NCI-H510A (cell line): Measurements from ENCODE around the gene DAPK1.

Source experiments
- DNase-seq: peaks from one replicate; lab custom pipeline; 2025; lab: John Stamatoyannopoulos, UW

The DAPK1 gene

DNA sequence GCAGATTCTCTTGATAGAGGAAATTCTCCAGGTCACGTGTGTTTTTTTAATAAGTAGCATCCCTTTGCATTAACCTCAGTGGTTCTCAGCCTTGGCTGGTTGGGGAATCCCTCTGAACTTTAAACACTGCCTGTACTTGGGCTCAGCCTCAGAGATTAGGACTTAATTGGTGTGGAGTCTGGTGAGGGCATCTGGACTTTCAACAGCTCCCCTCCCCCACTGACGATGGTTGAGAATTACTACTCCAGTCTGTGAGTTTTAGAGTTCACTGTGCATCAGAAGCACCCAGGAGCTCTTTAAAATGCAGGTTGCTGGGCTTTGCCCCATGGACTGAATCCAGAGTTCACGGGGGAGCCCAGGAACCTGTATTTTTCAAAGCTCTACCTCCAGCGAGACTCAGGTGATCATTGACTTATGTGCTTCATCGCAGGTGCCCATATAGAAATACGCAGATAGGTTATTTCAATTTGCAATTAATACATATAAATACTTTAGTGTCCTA is 71.4 kb downstream of the DAPK1 start:
- no peak for DNase-seq

DNA sequence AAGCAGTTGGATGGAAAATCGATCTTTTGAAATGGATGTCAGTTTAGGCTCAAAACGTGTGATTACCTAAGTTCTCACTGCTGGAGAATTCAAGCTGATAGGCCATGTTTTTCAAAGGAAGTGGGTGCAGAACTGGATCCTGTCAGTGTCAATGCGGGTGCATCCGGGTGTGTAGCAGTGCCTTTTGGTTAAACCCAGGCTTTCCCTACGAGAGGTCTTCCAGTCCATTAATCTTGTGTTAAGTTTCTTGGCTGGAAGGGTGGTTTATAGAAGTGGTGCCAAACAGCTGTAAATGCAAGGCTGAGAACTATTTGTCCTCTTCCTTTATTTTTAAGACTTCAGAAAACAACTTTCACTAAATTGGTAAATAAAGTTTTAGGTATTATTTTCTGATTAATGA is 71.9 kb downstream of the DAPK1 start:
- DNase-seq, result no peak

DNA sequence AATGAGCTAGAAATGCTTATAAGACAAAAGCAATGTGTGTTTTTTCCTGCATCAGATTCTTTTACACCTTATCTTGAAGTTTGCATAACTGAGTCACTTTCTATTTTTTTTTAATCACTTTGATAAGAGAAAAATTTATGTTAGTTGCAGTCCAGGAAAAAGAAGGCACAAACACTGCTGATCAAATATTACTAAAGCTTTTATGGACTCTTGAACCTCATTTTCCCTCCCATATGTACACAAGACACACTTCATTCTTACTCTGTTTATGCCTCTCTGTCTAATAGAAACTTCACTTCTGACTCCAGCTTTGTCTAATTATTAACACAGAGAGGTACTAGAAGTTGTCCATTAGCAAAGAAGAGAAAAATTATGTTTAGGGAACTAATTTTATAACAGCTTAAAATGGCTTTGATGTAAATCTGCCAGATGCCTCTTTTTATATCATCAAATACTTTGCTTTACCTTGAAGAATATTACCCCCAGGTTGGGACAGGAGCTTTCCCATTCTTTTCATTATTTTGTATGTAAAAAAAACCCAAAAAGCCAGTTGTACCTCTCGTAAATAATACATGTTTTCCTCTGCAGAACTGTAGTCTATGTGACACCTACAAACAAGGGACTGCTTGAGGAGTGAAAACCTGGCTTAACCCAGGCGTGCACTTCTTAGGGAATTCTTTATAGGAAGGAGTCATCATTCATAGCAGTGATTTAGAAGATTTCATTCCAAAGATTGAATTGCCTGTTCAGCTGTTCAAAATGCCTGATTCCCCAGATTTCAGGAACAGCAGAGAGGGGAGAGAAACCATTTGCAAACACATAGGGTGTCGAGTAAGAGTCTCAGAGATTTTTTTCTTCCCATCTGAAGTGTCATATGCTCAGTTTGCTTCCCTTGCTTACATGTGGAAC is 72.6 kb downstream of the DAPK1 start:
- no peak for DNase-seq

DNA sequence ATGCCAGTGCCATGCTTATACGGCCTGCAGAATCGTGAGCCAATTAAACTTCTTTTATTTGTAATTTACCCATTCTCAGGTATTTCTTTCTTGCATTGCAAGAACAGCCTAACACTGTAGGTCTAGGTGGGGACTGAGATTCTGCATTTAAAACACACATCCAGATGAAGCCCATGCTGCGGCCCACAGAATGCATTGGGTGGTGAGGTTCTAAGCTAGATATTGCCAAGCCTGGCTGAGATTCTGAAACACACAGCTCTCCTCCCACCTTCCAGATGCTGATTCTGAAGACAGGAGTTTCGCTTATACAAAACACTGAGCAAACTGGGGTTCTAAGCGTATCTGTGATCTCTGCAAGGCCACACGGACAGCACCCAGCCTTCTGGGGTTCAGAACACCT is 75.1 kb downstream of the DAPK1 start:
- DNase-seq, result no peak

DNA sequence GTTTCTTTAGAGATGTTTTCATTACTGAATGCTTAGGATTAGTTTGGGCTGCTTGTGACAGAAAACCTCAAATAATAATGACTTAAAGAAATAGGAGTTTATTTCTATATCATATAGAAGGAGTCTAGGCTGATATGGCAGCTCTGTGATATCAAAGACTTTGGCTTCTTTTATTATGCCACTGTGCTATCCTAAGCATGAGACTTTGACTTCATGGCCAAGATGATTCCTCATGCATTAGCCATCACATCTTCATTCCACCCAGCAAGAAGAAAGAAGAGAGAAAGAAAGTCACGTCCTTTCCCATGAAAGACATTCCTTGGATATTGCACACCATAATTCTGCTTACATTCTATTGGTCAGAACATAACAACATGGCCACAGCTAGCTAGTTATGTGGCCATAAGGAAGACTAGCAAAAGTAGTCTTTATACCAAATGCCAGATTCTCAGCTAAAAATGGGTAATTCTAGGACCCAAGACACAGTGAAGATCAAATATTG is 76.2 kb downstream of the DAPK1 start:
- no peak for DNase-seq

DNA sequence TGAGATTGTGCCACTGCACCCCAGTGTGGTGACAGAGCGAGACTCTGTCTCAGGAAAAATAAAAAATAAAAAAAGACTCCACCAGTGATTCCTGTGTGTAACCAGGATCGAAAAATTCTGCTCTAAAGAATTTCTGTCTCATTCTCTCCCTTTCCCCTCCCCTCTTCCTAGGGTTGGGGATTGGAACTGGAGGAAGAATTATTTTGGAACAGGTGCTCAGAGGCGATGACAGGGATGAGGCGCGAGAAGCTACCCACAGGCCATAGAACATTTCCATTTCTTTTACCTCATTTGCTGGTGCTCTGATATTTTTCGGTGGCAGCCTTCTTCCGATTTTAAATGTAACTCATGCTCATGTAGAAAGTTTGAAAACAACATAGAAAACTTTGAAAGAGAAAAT is 80.1 kb downstream of the DAPK1 start:
- no peak for DNase-seq

DNA sequence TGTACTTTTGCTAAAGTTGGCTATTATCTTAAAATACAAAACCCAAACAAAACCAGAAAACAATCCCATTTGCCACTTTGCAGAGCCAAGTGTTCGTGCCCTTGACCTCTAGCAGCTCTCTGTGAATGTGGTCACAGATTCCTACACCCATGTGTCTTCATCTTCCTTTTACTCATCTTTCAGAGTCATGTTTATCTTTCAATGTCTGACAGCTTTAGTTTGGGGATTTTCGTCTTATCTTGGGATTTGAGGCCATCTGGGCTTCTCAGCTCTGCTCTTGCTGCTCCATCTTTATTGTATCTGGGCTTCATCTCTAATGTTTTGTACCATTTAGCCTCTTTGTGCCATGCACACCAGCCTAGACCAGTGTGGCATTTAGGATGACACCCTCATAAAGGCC is 81.0 kb downstream of the DAPK1 start:
- DNase-seq, result no peak

DNA sequence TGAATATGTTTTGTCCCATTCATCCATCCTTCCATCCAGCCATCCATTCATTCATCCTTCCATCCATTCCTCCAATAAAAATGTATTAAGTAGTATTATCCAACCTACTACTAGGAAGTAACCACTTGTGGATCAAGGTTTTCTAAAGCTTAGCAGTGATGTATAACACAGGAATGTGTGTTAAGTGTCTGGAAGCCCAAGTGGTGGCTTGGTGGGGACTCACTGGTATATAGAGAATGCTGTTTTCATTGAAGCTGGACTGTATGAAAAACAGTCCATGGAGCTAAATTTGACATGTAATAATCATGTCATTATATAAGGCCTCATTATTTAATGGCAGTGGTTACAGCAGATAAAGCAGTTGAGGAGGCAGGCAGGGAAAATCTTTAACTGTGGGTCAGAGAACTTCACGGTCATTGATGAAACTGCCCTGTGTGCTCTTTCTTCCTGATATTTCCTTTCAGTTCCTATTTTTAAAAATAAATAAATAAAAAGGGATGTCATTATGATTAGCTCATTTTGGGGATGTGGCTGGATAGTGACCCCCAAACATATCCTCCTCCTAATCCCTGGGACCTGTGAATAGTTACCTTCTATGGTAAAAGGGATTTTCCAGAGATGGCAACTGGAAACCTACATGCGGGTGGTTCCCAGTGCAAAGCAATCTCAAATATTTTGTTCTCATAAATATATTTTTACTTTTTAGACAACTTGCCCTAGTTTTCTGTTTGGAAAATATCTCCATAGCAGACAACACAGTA is 82.3 kb downstream of the DAPK1 start:
- no peak for DNase-seq

DNA sequence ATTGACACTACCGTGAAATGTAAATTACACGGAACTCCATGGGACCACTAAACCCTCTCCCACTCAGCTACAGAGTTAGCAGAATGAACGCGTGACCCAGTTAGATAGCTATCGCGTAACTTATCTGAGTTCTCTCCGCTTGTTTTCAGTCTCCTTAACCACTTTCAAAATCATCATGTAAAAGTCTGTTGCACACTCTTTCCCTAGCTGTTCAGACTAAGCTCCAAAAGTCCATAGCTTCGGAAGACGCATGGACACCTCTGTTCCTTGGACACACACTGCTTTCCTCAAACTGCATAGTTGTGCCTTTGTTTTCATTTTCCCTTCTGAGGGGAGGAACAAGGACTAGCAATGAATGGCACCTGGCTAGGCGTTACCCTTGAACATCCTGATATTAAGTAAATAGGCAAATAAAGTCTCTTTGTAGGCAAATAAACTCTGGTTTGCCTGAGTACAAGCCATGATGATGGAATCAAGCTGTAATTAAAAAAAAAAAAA is 83.3 kb downstream of the DAPK1 start:
- no peak for DNase-seq

DNA sequence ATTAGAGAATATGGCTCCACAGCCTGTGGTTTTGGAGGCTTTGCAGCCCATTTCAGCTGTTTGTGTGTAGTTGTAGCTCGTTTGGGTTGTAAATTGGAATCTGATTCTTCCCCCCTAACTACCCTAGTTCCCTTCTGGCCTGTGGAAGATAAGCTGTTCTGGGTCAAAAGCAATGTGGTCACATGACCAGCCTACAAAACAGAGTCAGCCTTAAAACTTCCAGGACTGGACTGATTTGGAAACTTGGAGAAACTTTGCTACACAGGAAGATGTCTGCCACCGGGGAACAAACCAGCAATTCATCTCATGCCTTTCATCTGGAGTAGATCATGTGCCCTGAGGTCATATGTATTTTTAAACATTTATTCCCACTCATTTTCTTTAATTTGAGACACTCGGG is 83.8 kb downstream of the DAPK1 start:
- no peak for DNase-seq

DNA sequence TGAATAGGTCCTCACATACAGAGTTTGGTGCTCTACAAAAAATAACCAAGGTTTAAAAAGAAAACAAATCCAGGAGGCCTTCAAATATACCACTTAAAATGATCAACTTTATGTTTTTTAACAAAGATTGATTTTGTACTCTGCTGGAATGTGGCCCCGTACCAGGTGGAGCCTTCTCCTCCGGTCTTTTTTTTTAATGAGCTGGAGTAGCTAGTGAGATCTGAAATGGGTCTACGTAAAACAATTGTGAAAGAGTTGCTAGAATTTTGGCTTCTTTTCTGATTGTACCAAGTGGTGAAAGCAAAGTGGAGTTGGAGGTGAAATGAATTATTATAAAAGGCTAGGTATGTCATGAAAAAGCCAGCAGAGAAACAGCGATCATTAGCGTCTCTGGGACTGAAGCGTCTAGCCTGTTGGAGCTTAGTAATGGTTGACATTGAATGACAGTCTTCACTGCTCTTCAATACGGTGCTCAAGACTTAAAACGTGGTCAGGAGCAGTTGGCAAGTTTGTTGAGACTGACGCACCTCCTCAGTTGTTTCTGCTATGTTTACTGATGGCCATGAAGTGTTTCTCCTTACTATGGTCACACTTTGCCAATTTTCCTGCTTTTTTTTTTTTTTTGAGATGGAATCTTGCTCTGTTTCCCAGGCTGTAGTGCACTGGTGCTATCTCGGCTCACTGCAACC is 84.4 kb downstream of the DAPK1 start:
- DNase-seq, result no peak

DNA sequence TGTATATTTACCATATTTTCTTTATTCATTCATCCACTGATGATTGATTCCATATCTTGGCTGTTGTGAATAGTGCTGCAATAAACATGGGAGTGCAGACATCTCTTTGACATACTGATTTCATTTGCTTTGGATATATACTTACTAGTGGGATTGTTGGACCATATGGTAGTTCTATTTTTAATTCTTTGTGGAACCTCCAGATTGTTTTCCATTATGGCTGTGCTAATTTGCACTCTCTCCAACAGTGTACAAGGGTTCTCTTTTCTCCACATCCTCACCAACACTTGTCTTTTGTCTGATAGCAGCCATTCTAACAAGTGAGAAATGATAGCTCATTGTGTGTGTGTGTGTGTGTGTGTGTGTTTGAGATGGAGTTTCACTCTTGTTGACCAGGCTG is 86.7 kb downstream of the DAPK1 start:
- DNase-seq, result no peak

DNA sequence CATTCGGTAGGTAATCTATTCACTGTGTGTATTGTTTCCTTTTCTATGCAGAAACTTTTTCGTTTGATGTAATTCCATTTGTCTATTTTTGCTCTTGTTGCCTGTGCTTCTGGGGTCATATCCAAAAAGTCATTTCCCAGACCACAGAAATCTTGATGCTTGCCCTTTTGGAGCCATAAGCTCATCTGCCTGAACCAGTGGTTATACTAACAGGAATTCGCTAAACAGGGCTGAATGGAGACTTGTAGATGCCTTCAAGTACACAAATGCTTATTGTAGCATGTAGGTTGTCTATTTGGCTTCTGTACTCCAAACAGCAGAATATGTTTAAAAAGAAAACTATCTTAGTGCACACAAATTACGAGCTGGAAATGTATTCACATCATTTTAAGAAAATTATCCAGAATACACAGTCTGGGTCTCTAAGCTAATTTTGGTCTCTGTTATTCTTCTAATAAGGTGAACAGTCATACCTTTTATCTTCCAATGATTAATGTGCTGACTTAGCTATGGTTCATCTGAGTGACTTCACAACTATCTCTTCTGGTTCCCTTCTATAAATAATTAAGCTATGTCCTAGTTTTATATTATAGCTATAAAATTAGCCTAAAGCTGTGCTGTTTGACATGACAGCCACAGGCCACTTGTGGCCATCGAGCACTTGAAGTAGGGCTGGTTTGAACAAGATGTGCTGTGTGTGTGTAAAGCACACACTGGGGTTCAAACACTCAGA is 87.6 kb downstream of the DAPK1 start:
- DNase-seq, result no peak

DNA sequence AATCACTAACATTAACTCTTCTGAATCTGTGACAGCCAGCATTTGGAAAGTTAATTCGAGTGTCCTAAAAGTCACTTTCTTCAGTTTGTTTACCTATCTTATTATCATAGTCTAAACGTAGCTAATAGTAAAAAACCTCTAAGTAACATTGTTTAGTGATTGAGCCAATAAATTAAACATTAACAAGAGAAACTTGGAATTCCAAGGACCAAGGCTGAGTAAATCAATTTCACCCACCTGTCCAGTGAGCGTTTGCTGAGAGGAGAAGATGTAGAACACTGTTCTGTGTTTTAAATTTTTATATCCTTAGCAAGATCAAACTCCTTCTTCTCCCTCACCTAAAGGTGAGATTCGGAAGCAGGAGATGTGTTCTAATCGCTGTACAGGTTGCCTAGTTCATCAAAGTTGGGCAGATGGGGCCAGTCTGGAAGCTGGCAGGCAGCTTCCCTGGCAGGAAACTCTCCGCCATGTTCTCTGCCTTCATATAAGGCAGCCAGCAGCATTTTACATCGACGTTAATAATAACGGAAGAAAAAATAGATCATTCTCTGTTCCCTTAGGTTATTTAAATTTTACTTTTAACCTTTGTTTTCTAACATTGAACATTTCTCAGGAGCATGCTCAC is 89.2 kb downstream of the DAPK1 start:
- no peak for DNase-seq

DNA sequence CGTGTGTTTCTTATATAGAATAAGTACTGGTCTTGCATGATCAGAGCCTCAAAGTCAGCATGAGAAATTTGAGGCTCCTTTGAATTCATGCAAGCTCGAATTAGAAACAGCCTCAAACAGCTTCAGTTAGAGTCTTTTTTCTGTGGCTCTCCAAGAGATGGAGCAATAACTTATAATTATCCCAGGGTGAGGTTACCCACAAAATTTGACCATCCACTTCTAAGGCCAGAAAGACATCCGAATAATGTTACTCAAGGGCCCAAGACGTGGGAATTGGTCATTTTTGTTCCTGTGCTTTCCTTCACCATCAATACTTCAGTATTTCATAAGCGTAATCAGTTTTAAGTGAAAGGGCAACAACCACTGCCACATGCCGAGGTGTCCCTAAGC is 89.7 kb downstream of the DAPK1 start:
- DNase-seq, result no peak

DNA sequence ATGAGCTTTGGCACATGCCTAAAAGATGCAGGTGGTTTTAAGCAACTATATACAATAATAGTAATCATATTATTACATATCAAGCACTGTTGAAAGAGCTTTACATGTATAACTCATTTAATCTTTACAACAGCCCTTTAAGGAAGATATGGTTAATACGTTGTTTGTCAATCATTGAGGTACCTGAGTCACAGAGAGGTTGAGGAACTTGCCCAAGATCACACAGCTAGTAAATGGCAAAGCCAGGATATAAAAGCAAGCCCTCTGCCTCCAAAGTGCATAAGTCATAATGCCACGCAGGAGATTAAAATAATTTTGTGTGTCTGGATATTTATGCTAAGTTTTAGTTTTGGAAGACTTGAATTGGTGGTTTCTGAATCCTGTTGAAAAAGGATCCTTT is 90.2 kb downstream of the DAPK1 start:
- DNase-seq, result no peak

DNA sequence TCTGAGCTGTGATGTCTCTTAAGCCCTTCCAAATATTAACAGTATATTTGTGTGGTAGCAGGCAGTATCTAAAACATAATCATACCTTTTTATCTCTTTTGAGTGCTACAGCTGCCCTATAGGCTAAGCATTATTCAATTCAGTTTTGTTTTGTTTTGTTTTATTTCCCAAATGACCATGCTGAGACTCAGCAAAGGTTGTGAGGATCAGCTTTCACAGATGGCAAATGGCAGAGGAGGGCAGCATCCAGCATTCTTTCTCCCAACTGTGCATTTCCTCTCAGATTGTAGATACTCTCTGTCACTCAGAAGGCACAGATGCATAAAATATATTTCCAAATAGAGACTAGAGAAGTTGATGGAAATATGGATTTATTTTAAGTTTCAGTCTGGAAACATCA is 90.7 kb downstream of the DAPK1 start:
- no peak for DNase-seq

DNA sequence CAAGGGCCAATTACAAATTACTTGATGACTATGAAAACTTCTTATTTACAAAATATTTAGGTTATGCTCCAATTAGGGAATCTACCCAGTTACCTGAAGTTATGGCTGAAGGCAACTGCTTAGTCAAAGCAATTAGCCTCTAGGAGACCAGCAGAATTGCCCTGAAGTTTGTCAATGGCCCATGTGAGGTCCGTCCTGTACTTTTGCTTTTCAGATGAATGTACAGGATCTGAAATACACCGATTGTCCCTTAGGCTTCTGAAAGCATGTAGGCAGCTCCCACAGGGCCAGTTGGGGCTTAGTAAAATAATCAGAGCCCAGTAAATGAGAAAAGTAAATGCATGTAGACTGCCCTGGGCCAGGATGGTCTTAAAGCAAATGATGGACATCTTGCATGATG is 93.3 kb downstream of the DAPK1 start:
- DNase-seq, result no peak

DNA sequence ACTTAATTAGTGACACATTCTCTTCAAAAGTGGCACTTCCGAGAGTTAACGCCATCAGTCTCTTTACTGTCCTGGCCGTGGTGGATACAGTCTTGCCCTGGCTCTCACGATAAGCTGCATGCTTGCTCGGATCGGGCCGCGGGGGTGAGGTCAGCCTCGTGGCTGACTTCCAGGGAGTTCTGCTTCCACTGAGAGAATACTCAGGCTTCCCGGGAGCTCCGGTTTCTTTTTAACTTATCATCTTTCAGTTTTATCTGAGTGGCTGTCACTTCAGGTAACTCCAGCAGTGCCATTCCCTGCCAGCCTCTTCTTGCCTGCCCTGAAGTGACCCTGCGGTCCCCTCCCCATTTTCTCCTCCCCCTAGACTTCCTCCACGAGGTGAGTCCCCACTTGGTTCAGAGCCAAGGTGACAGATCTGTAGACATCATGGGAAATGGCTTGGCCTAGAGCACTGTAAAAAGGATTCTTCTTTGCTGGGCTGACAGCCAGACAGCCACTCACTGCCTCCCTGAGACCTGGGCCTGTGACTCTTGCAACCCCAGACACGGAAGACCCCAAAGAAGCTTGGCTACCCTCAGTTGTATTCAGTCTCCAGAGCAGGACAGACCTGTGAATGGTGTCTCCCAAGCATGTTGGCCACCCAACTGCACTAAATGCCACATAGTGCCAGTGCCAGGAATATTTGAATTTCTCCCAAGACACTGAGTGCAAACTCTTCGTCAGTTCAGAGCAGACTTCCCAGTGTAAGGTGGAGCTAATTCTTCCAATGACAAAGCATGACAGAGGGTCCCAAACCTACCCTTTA is 95.1 kb downstream of the DAPK1 start:
- no peak for DNase-seq

DNA sequence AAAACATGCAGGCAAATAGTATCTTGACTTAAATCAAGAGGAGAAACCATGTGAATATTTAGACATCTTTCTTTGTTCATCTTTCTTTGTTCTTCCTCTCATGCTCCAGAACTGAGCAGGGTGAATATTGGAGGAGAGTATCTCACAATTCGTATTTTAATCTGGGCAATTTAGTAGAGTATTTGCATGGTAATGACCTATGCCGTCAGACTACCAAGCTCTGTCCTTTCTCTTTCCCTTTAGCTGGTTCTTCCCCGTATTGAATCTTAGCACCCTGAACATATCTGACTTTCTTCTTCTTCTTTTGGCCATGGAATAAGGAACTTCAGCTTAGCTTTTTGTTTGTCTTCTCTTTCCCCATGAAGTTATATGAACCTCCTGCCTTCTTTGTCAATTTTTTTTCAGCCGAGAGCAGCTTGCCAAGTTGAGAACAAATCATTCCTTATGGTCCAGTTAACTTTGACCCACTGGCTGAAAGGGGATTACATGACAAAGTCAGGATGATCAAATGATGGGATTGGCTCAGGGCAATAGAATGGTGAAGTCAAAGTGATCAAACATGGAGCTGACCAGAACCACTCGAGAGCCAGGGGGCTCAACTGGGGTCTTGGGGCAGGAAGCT is 95.8 kb downstream of the DAPK1 start:
- no peak for DNase-seq
